Measurements from ENCODE around the gene TMEM121. TPM values are rescaled to one million over a fixed set of nuclear protein-coding genes. Genes with fewer than 3 reads are reported as not detected.

Gene TMEM121
- total RNA-seq, 1 experiment from 2014 or later, result 1.0 TPM

- no peak for DNase-seq
- ChIA-PET CTCF (interaction anchor here (1.9 kb wide), 1 partner anchor 10 kb away, joined by 13 read pairs; no protein-coding TSS in a partner anchor), POLR2A (ENCODE audit: unreplicated experiment) (interaction anchor here (0.6 kb wide), 1 partner anchor 23 kb away, joined by 4 read pairs; no protein-coding TSS in a partner anchor)
- H3K9me3 ChIP-seq (ENCODE audit: insufficient read depth, low read depth), result no peaks in the 10 kb centered on the region
- H3K27ac ChIP-seq, result no peak overlapping the region
- peak overlapping the region; percentile 100 for H3K4me2 ChIP-seq
- no peaks in the 10 kb centered on the region for H3K27me3 ChIP-seq (ENCODE audit: insufficient read depth, low read depth)
- peaks cover 15% of the 10 kb centered on the region for H3F3A ChIP-seq (ENCODE audit: insufficient read depth, low read depth)
- intact Hi-C loops (cut with micrococcal nuclease; ENCODE audit: unreplicated experiment), result loop anchor here (2.0 to 5.0 kb wide), 3 partner anchors 13 to 508 kb away; partner anchors contain the start of gene BRF1
- TF ChIP-seq CTCF (conservative IDR thresholded peaks at IDR 0.05) (no peak), EZH2 (IDR thresholded peaks at IDR 0.05; ENCODE audit: low read depth) (no peak)
- H3K4me3 ChIP-seq, result no peak overlapping the region
- no peak overlapping the region for H2AFZ ChIP-seq
- no peaks in the 10 kb centered on the region for H3K36me3 ChIP-seq (ENCODE audit: low read depth)
- no TSS peak for BruUV-seq (replicated peaks)
- no peaks in the 10 kb centered on the region for H4K20me1 ChIP-seq (ENCODE audit: insufficient read depth)
- no peaks in the 10 kb centered on the region for H3K9me2 ChIP-seq (ENCODE audit: insufficient read depth)
- H3K4me1 ChIP-seq (replicated peaks; ENCODE audit: insufficient read depth), result peaks cover 32% of the 10 kb centered on the region
- H3K79me2 ChIP-seq (ENCODE audit: low read depth), result no peaks in the 10 kb centered on the region
Observed at GRCh38 chr14:105480199-105480746, 46.1 kb upstream of the TMEM121 start.

- Histone ChIP-seq H3K27ac (peak overlapping the region; percentile 90), H3K9me3 (ENCODE audit: insufficient read depth, low read depth) (no peaks in the 10 kb centered on the region), H3K4me2 (peak overlapping the region; percentile 100), H3K36me3 (ENCODE audit: low read depth) (no peaks in the 10 kb centered on the region), H3K79me2 (ENCODE audit: low read depth) (no peaks in the 10 kb centered on the region), H3K4me1 (replicated peaks; ENCODE audit: insufficient read depth) (peaks cover 32% of the 10 kb centered on the region), H3K4me3 (peak overlapping the region; percentile 67), H3K27me3 (ENCODE audit: insufficient read depth, low read depth) (no peaks in the 10 kb centered on the region), H3F3A (ENCODE audit: insufficient read depth, low read depth) (peaks cover 15% of the 10 kb centered on the region), H3K9me2 (ENCODE audit: insufficient read depth) (no peaks in the 10 kb centered on the region), H4K20me1 (ENCODE audit: insufficient read depth) (no peaks in the 10 kb centered on the region), H2AFZ (peak overlapping the region; percentile 85)
- TSS peak; percentile 85 for BruUV-seq (replicated peaks)
- DNase-seq, result peak; percentile 76 to 92
- POLR2A ChIA-PET (ENCODE audit: unreplicated experiment), result interaction anchor here (0.6 to 0.7 kb wide), 2 partner anchors 24 to 608 kb away, joined by 4 to 5 read pairs; no protein-coding TSS in a partner anchor
- peak; percentile 96 for TF ChIP-seq CTCF (conservative IDR thresholded peaks at IDR 0.05)
- no peak for TF ChIP-seq EZH2 (IDR thresholded peaks at IDR 0.05; ENCODE audit: low read depth)
- intact Hi-C loops (cut with micrococcal nuclease; ENCODE audit: unreplicated experiment), result loop anchor here (1.0 to 5.0 kb wide), 4 partner anchors 8 to 509 kb away; partner anchors contain the start of gene BRF1
- CTCF ChIA-PET, result interaction anchor here (1.9 kb wide), 1 partner anchor 9 kb away, joined by 13 read pairs; no protein-coding TSS in a partner anchor
Observed at GRCh38 chr14:105480807-105481801, 45.3 kb upstream of the TMEM121 start.

- Histone ChIP-seq H3K27ac (peak overlapping the region; percentile 90), H3K27me3 (ENCODE audit: insufficient read depth, low read depth) (no peaks in the 10 kb centered on the region), H3K79me2 (ENCODE audit: low read depth) (no peaks in the 10 kb centered on the region), H4K20me1 (ENCODE audit: insufficient read depth) (no peaks in the 10 kb centered on the region), H3K4me3 (no peak overlapping the region; the same call in 1 of the 2 replicates), H3K4me2 (peak overlapping the region; percentile 100), H3K9me2 (ENCODE audit: insufficient read depth) (no peaks in the 10 kb centered on the region), H3K9me3 (ENCODE audit: insufficient read depth, low read depth) (no peaks in the 10 kb centered on the region), H3K4me1 (replicated peaks; ENCODE audit: insufficient read depth) (peaks cover 32% of the 10 kb centered on the region), H3K36me3 (ENCODE audit: low read depth) (no peaks in the 10 kb centered on the region), H3F3A (ENCODE audit: insufficient read depth, low read depth) (peaks cover 15% of the 10 kb centered on the region), H2AFZ (no peak overlapping the region)
- POLR2A ChIA-PET (ENCODE audit: unreplicated experiment), result interaction anchor here (0.7 kb wide), 1 partner anchor 609 kb away, joined by 5 read pairs; no protein-coding TSS in a partner anchor
- peak; percentile 93 to 94 for DNase-seq
- no TSS peak for BruUV-seq (replicated peaks)
- TF ChIP-seq EZH2 (IDR thresholded peaks at IDR 0.05; ENCODE audit: low read depth), result no peak
- TF ChIP-seq CTCF (conservative IDR thresholded peaks at IDR 0.05), result no peak
- CTCF ChIA-PET, result interaction anchor here (0.8 to 1.9 kb wide), 2 partner anchors 8 to 111 kb away, joined by 3 to 13 read pairs; no protein-coding TSS in a partner anchor
- intact Hi-C loops (cut with micrococcal nuclease; ENCODE audit: unreplicated experiment), result loop anchor here (1.0 to 5.0 kb wide), 5 partner anchors 7 to 510 kb away; partner anchors contain the start of gene BRF1
Observed at GRCh38 chr14:105481886-105482457, 44.4 kb upstream of the TMEM121 start.
